ENCODE measurements around the gene UGCG.

Gene UGCG

DNA sequence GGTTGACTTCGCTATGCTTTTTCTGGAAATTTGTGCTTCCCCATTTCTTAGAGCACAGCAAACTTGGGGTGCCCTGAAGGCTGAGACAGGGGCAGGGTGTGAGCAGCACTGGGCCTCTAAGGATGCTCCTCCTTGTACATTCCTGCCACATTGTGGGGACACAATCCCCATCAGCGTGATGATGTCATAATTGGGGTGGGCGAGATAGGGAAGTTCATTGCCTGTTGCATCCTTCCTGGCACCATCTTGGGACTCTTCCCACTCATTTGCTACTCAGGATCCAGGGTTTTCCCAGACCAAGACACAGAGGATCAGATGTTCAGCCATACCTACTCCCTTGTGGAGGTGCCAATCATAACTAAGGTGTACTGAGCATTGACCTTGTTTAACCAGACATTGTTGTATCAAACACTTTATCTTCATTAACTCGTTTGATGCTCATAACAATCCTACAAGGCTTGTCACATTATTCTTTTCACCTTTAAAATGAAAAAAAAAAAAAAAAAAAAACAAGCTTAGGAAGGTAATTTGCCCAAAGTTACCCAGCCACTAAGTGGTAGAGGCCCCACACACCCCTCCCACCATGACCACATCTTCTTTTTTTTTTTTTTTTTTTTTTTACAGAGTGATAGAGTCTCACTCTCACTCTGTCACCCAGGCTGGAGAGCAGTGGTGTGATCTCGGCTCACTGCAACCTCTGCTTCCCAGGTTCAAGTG lies 87.6 kb downstream of the UGCG start:
- no peak for DNase-seq (ENCODE audit: low read depth)

All from stimulated activated CD8-positive, alpha-beta memory T cell treated with anti-CD3 and anti-CD28 coated beads, Interleukin-15, amount 100 ng/mL, for 1 hour (primary cell).